ENCODE data around the gene TRRAP. TPM values are rescaled to one million over a fixed set of nuclear protein-coding genes. Genes with fewer than 3 reads are reported as not detected.
"Not testable (repeated sequence)": the region's sequence is repeated elsewhere in the genome, so short reads cannot be mapped to it uniquely, and the experiment has no call there.

Gene TRRAP
- total RNA-seq, 6 donors from 2014 or later: 29.1 to 53.4 (median 37.5) TPM

- Histone ChIP-seq H3K9me3 (no peaks in the 10 kb centered on the region), H3K27ac (no peak overlapping the region), H3K4me1 (no peaks in the 10 kb centered on the region), H3K36me3 (no peaks in the 10 kb centered on the region), H3K4me3 (no peak overlapping the region), H3K27me3 (no peaks in the 10 kb centered on the region)
- TF ChIP-seq EP300 (IDR thresholded peaks at IDR 0.05): no peak
- peak; percentile 87 to 98 (median 96) for TF ChIP-seq CTCF (IDR thresholded peaks at IDR 0.05)
- TF ChIP-seq POLR2A (IDR thresholded peaks at IDR 0.05): no peak
- peak in 1 of 2 donors; percentile 20 for TF ChIP-seq POLR2AphosphoS5 (IDR thresholded peaks at IDR 0.05)
- ATAC-seq (ENCODE audit: low FRiP score in 2 of 2): peak; percentile 81 to 82
- peak; percentile 57 to 66 for DNase-seq
- 38 to 43% methylated on average over 11 of the region's 11 CpGs for WGBS, 2 donors
These were observed 36.9 kb upstream of the TRRAP start for GRCh38 chr7:98841179-98841997.

GRCh38 chr7:98842552-98842951 lies 35.8 kb upstream of the TRRAP start:
- not testable (repeated sequence) for H3K27me3 ChIP-seq; H3K4me1 ChIP-seq; H3K36me3 ChIP-seq; ATAC-seq (ENCODE audit: low FRiP score in 2 of 2); DNase-seq; H3K27ac ChIP-seq; H3K9me3 ChIP-seq; H3K4me3 ChIP-seq
- 71 to 88% methylated on average over 2 of the region's 2 CpGs for WGBS, 2 donors

GRCh38 chr7:98848918-98849317 lies 29.4 kb upstream of the TRRAP start:
- no peak overlapping the region for H3K27ac ChIP-seq
- H3K36me3 ChIP-seq: no peaks in the 10 kb centered on the region
- TF ChIP-seq EP300 (IDR thresholded peaks at IDR 0.05): no peak
- ATAC-seq (ENCODE audit: low FRiP score in 2 of 2) (no peak), DNase-seq (no peak)
- no peaks in the 10 kb centered on the region for H3K4me1 ChIP-seq
- H3K9me3 ChIP-seq: peaks cover 0 to 18% (median 8%) of the 10 kb centered on the region in 4 donors
- H3K27me3 ChIP-seq: no peaks in the 10 kb centered on the region
- 89 to 95% methylated on average over 3 of the region's 3 CpGs for WGBS, 2 donors
- no peak overlapping the region for H3K4me3 ChIP-seq

- ATAC-seq (ENCODE audit: low FRiP score in 2 of 2): no peak
These were observed 25.5 kb upstream of the TRRAP start for GRCh38 chr7:98852826-98853225.

GRCh38 chr7:98855610-98856422 lies 22.5 kb upstream of the TRRAP start:
- 33 to 77% methylated on average over 3 to 15 of the region's 24 CpGs for WGBS, 2 donors
- ATAC-seq (ENCODE audit: low FRiP score in 2 of 2): no peak
- Histone ChIP-seq H3K4me3 (no peak overlapping the region), H3K27ac (no peak overlapping the region), H3K27me3 (no peaks in the 10 kb centered on the region), H3K36me3 (no peaks in the 10 kb centered on the region), H3K9me3 (no peaks in the 10 kb centered on the region), H3K4me1 (no peaks in the 10 kb centered on the region)
- peak in 1 of 2 donors; percentile 69 for DNase-seq
- TF ChIP-seq POLR2A (IDR thresholded peaks at IDR 0.05): no peak
- TF ChIP-seq EP300 (IDR thresholded peaks at IDR 0.05): no peak
- no peak for TF ChIP-seq POLR2AphosphoS5 (IDR thresholded peaks at IDR 0.05)
- TF ChIP-seq CTCF (IDR thresholded peaks at IDR 0.05): no peak

More at GRCh38 chr7:98852826-98853225, 25.5 kb upstream of the TRRAP start:
- WGBS, 2 donors: 59 to 66% methylated on average over 4 of the region's 4 CpGs
- no peak overlapping the region for H3K27ac ChIP-seq
- H3K27me3 ChIP-seq: no peaks in the 10 kb centered on the region
- no peak for DNase-seq
- TF ChIP-seq POLR2AphosphoS5 (IDR thresholded peaks at IDR 0.05) (no peak), EP300 (IDR thresholded peaks at IDR 0.05) (no peak)
- H3K4me1 ChIP-seq: no peaks in the 10 kb centered on the region
- H3K36me3 ChIP-seq: no peaks in the 10 kb centered on the region
- H3K4me3 ChIP-seq: no peak overlapping the region
- H3K9me3 ChIP-seq: peaks cover 0 to 18% (median 8%) of the 10 kb centered on the region in 4 donors

- TF ChIP-seq POLR2AphosphoS5 (IDR thresholded peaks at IDR 0.05): no peak
- no peak for TF ChIP-seq CTCF (IDR thresholded peaks at IDR 0.05)
- TF ChIP-seq POLR2A (IDR thresholded peaks at IDR 0.05): no peak
- TF ChIP-seq EP300 (IDR thresholded peaks at IDR 0.05): no peak
- Histone ChIP-seq H3K4me1 (peaks cover 0 to 6% (median 0%) of the 10 kb centered on the region in 4 donors), H3K27ac (no peak overlapping the region), H3K4me3 (no peak overlapping the region), H3K27me3 (no peaks in the 10 kb centered on the region), H3K36me3 (no peaks in the 10 kb centered on the region), H3K9me3 (no peaks in the 10 kb centered on the region)
- ATAC-seq (ENCODE audit: low FRiP score in 2 of 2): no peak
- no peak for DNase-seq
- 59 to 67% methylated on average over 12 of the region's 12 CpGs for WGBS, 2 donors
These were observed 18.3 kb upstream of the TRRAP start for GRCh38 chr7:98860071-98860470.

Data from upper lobe of left lung (tissue), 6 donors.